Stomach (tissue), 19 donors: Measurements from ENCODE around the gene ZW10. TPM values are rescaled to one million over a fixed set of nuclear protein-coding genes. Genes with fewer than 3 reads are reported as not detected.

Experiments
- DNase-seq, 2 donors: peaks; one replicate each; pipeline versions ENCODE4 v3.0.0 to v3.0.0-alpha.2; 2013 to 2019
- H3K27ac ChIP-seq, 5 donors: fragments of 200-600 bp in 4 of 5; sonication (generic) in 4 of 5; one replicate each; pipeline ENCODE4 v1.5.1; 2013 to 2019; ENCODE audit warnings: mild to moderate bottlenecking in 1 of 5, moderate library complexity in 1 of 5
- H3K27me3 ChIP-seq, 3 donors: fragments of 200-600 bp; sonication (generic); one replicate each; pipeline ENCODE4 v1.5.1; 2017 to 2019; ENCODE audit warnings: mixed run types in 1 of 3
- H3K36me3 ChIP-seq, 4 donors: fragments of 200-600 bp; sonication (generic); 1 replicate in 3 of 4; 2 replicates in 1 of 4; pipeline ENCODE4 v1.5.1; 2016 to 2019
- H3K4me1 ChIP-seq, 4 donors: fragments of 200-600 bp; sonication (generic); one replicate each; pipeline ENCODE4 v1.5.1; 2016 to 2019
- H3K4me3 ChIP-seq, 4 donors: fragments of 200-600 bp; sonication (generic) in 3 of 4; one replicate each; pipeline ENCODE4 v1.5.1; 2016 to 2019; ENCODE audit warnings: mild to moderate bottlenecking in 1 of 4
- H3K9me3 ChIP-seq, 4 donors: fragments of 200-600 bp; sonication (generic); one replicate each; pipeline ENCODE4 v1.5.1; 2016 to 2019
- EP300 ChIP-seq: sonication (generic); formaldehyde crosslinking; IDR thresholded peaks from one replicate; pipeline ENCODE4 v1.6.1; 2017; ENCODE audit warnings: antibody characterized with exemption
- POLR2A ChIP-seq, 4 donors: fragments of 450-650 bp; IDR thresholded peaks; one replicate each; pipeline ENCODE4 v1.6.1; 2016; ENCODE audit warnings: antibody characterized with exemption in 4 of 4, control low read depth in 2 of 4, mild to moderate bottlenecking in 1 of 4, moderate library complexity in 1 of 4
- POLR2AphosphoS5 ChIP-seq, 3 donors: sonication (generic); formaldehyde crosslinking; IDR thresholded peaks; one replicate each; pipeline ENCODE4 v1.6.1; 2016; ENCODE audit warnings: antibody characterized with exemption in 3 of 3
- WGBS, 5 donors: extraction: QIAGEN DNeasy Blood & Tissue Kit in 3 of 5; methylation state at CpG; one replicate each; pipeline versions ENCODE4 v1.1.5 to v1.1.7; 2013 to 2018; 5-methylcytosine and 5-hydroxymethylcytosine counted together
- intact Hi-C: fragments of 100-400 bp; cut with DNase I; formaldehyde crosslinking; loops from one replicate; pipeline ENCODE4 v1.15.1; 2023; ENCODE audit warnings: low total_unique reads
- long read RNA-seq, 10 donors: transcript quantifications; one replicate each; lab custom pipeline, GENCODE V29; 2026
- polyA plus RNA-seq, 3 donors: library from polyadenylated mRNA; stranded (reverse); fragments of 200-250 nt; gene quantifications; one replicate each; pipeline ENCODE4 v1.2.3, GENCODE V29; 2013
- total RNA-seq, 5 donors: library from RNA; depleted of rRNA; stranded (reverse); fragments of >200 nt; gene quantifications; one replicate each; pipeline versions ENCODE4 v1.1.0 to v1.2.3, GENCODE V29; 2014 to 2016
- TF ChIP-seq, protein P1 (sequence below), 7 experiments: fragments of 450-650 bp in 4 of 7; fragments of 200-600 bp in 3 of 7; sonication (generic) in 3 of 7; IDR thresholded peaks; one replicate each; pipeline ENCODE4 v1.5.1; 2016 to 2019; ENCODE audit warnings: antibody characterized with exemption in 7 of 7, control low read depth in 2 of 7, mild to moderate bottlenecking in 1 of 7
- donor health status: healthy with polysubstance abuse.
- donor health status: Bipolar disorder and iron deficiency.
- donor health status: healthy.

The ZW10 gene, protein sequence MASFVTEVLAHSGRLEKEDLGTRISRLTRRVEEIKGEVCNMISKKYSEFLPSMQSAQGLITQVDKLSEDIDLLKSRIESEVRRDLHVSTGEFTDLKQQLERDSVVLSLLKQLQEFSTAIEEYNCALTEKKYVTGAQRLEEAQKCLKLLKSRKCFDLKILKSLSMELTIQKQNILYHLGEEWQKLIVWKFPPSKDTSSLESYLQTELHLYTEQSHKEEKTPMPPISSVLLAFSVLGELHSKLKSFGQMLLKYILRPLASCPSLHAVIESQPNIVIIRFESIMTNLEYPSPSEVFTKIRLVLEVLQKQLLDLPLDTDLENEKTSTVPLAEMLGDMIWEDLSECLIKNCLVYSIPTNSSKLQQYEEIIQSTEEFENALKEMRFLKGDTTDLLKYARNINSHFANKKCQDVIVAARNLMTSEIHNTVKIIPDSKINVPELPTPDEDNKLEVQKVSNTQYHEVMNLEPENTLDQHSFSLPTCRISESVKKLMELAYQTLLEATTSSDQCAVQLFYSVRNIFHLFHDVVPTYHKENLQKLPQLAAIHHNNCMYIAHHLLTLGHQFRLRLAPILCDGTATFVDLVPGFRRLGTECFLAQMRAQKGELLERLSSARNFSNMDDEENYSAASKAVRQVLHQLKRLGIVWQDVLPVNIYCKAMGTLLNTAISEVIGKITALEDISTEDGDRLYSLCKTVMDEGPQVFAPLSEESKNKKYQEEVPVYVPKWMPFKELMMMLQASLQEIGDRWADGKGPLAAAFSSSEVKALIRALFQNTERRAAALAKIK
- total RNA-seq (10 to 100 TPM in 1 of 5 donors, 1 to 10 TPM in 3, under 1 TPM in 1; 0.58 to 22.0 (median 9.6) TPM), polyA plus RNA-seq (1 to 10 TPM; 4.7 to 5.9 (median 5.8) TPM)
- long read RNA-seq, donor 1, partial matches to known transcripts: 5 of 6 reads
- long read RNA-seq, donor 1, other reads (novel, unspliced or antisense): 0 of 6 reads
- long read RNA-seq, donor 2: 0 reads
- long read RNA-seq, donor 3: 0 reads
- long read RNA-seq, donor 4: 0 reads
- long read RNA-seq, donor 5, partial matches to known transcripts: 0 of 3 reads
- long read RNA-seq, donor 5, other reads (novel, unspliced or antisense): 0 of 3 reads
- long read RNA-seq, donor 6, partial matches to known transcripts: 6 of 8 reads
- long read RNA-seq, donor 6, other reads (novel, unspliced or antisense): 0 of 8 reads
- long read RNA-seq, donor 7, partial matches to known transcripts: 0 of 1 reads
- long read RNA-seq, donor 7, other reads (novel, unspliced or antisense): 0 of 1 reads
- long read RNA-seq, donor 8, partial matches to known transcripts: 0 of 4 reads
- long read RNA-seq, donor 8, other reads (novel, unspliced or antisense): 0 of 4 reads
- long read RNA-seq, donor 9, partial matches to known transcripts: 0 of 1 reads
- long read RNA-seq, donor 9, other reads (novel, unspliced or antisense): 0 of 1 reads
- long read RNA-seq, donor 10, partial matches to known transcripts: 0 of 1 reads
- long read RNA-seq, donor 10, other reads (novel, unspliced or antisense): 0 of 1 reads

DNA sequence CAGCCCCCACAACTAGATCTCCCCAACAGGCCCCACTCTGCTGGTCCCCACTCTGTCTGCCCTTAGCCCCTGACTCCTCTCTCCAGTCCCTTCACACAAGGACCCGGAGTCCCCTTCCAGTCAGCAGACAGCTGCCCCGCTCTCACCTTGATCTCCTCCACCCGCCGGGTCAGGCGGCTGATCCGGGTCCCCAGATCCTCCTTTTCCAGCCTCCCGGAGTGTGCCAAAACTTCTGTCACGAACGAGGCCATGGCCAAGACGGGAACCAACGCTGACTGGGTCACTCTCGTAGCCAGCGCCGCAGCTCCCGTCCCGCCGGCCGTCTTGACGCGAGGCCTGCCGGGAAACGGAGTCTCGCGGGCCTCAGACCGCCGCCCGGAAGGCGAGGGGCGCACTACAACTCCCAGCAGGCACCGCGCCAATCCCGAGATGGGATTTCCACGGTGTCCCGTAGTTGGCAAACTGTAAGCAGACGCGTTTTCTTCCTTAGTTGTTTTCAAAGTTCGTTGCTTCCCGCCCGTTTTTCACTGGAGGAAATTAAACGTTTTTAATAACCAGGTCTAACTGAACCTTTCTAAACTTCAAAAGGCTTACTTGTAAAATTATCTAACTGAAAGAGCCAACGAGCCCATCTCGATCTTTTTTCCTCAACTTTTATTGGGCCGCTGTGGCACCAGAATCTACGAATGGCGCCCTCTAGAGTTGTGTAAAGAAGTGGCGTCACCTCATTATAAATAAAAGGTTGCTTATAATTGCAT, at the start of gene ZW10:
ZW10 (minus strand) TSS at position 277 of the 758 bp plus-strand sequence; CDS start at position 251, 26 bp downstream.
- WGBS, 5 donors: 0 to 1% (median 0%) methylated on average over 30 to 46 of the region's 46 CpGs
- no peak for TF ChIP-seq POLR2A (IDR thresholded peaks at IDR 0.05)
- TF ChIP-seq EP300: no peak
- TF ChIP-seq, protein P1, sequence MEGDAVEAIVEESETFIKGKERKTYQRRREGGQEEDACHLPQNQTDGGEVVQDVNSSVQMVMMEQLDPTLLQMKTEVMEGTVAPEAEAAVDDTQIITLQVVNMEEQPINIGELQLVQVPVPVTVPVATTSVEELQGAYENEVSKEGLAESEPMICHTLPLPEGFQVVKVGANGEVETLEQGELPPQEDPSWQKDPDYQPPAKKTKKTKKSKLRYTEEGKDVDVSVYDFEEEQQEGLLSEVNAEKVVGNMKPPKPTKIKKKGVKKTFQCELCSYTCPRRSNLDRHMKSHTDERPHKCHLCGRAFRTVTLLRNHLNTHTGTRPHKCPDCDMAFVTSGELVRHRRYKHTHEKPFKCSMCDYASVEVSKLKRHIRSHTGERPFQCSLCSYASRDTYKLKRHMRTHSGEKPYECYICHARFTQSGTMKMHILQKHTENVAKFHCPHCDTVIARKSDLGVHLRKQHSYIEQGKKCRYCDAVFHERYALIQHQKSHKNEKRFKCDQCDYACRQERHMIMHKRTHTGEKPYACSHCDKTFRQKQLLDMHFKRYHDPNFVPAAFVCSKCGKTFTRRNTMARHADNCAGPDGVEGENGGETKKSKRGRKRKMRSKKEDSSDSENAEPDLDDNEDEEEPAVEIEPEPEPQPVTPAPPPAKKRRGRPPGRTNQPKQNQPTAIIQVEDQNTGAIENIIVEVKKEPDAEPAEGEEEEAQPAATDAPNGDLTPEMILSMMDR (IDR thresholded peaks at IDR 0.05): peak in 5 of 7 experiments; percentile 51 to 85 (median 75)
- peak; percentile 64 to 95 (median 68) for TF ChIP-seq POLR2AphosphoS5 (IDR thresholded peaks at IDR 0.05)
- peak; percentile 99 for DNase-seq
- Histone ChIP-seq H3K4me1 (peaks cover 6 to 42% (median 22%) of the 10 kb centered on the region in 4 donors), H3K36me3 (peaks cover 0 to 23% (median 18%) of the 10 kb centered on the region in 4 donors), H3K9me3 (no peaks in the 10 kb centered on the region), H3K27ac (peak within 1 kb of the TSS; percentile 80 to 90 (median 88)), H3K27me3 (no peaks in the 10 kb centered on the region), H3K4me3 (peak within 1 kb of the TSS; percentile 70 to 95 (median 86))
- intact Hi-C loops: no loop called here

DNA sequence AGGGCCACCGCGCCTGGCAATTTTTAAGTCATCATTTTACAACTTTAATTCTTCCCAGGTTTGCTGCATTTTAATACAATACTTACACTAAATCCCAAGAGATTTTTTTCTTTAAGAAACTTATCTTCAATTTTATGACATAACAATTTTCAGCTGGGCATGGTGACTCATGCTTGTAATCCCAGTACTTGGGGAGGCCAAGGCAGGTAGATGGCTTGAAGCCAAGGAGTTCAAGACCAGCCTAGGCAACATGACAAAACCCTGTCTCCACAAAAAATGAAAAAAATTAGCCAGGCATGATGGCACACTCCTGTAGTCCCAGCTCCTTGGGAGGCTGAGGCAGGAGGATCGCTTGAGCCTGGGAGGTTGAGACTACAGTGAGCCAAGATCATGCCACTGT, 44.9 kb upstream of the ZW10 start:
- no peaks in the 10 kb centered on the region for H3K27me3 ChIP-seq
- no peaks in the 10 kb centered on the region for H3K9me3 ChIP-seq
- no peak overlapping the region for H3K27ac ChIP-seq
- WGBS, 5 donors: 97 to 100% (median 99%) methylated on average over 3 of the region's 3 CpGs
- intact Hi-C loops: no loop called here
- DNase-seq: no peak
- H3K36me3 ChIP-seq: peaks cover 10 to 80% (median 79%) of the 10 kb centered on the region in 4 donors
- TF ChIP-seq POLR2AphosphoS5 (IDR thresholded peaks at IDR 0.05) (no peak), EP300 (no peak), POLR2A (IDR thresholded peaks at IDR 0.05) (no peak)
- TF ChIP-seq, protein P1 (IDR thresholded peaks at IDR 0.05): no peak
- H3K4me3 ChIP-seq: no peak overlapping the region
- H3K4me1 ChIP-seq: no peaks in the 10 kb centered on the region

DNA sequence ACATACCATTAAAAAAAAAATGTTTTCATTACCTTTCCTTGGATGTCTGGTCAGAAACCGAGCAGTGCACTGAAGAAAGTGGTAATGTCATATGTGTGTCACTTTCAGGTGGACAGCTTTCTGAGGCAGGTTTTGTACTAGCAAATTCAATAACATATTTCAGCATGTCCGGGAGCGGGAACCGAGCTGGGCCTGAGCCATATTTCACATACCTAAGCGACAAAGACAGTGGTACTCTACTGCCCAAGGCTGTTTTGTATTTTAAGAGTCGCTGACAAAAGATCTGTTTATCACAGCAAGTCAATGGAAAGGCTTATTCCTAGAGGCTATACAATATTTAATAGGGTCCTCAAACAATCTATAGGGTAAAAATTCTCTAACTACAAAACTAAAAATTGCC, 44.1 kb upstream of the ZW10 start:
- H3K27ac ChIP-seq: no peak overlapping the region
- no peaks in the 10 kb centered on the region for H3K9me3 ChIP-seq
- H3K4me1 ChIP-seq: no peaks in the 10 kb centered on the region
- no peak for TF ChIP-seq POLR2AphosphoS5 (IDR thresholded peaks at IDR 0.05)
- TF ChIP-seq, protein P1 (IDR thresholded peaks at IDR 0.05): no peak
- no peak for TF ChIP-seq EP300
- no peak for TF ChIP-seq POLR2A (IDR thresholded peaks at IDR 0.05)
- WGBS, 5 donors: 92 to 97% (median 97%) methylated on average over 6 of the region's 6 CpGs
- intact Hi-C loops: no loop called here
- peaks cover 10 to 80% (median 78%) of the 10 kb centered on the region in 4 donors for H3K36me3 ChIP-seq
- DNase-seq: no peak
- no peaks in the 10 kb centered on the region for H3K27me3 ChIP-seq
- H3K4me3 ChIP-seq: no peak overlapping the region
